Left lung (tissue), 10 donors: ENCODE results near the gene AHDC1. TPM values are rescaled to one million over a fixed set of nuclear protein-coding genes. Genes with fewer than 3 reads are reported as not detected.
"Not testable (repeated sequence)": the region's sequence is repeated elsewhere in the genome, so short reads cannot be mapped to it uniquely, and the experiment has no call there.

Source experiments
- ATAC-seq: fragments of 200-7000 bp; cut with Tn5 transposase; one replicate; pipeline ENCODE4 v1.9.1; 2020; ENCODE audit warnings: moderate library complexity
- DNase-seq, 4 donors: peaks; one replicate each; pipeline ENCODE4 v3.0.0-alpha.2; 2013 to 2020
- H3K27ac ChIP-seq, 2 donors: fragments of 200-600 bp; sonication (generic) in 1 of 2; one replicate each; pipeline versions ENCODE4 v1.5.0 to v1.8.0; 2020 to 2021
- H3K27me3 ChIP-seq, 2 donors: fragments of 200-600 bp; sonication (generic) in 1 of 2; one replicate each; pipeline versions ENCODE4 v1.5.0 to v1.8.0; 2020 to 2021
- H3K36me3 ChIP-seq, 2 donors: fragments of 200-600 bp; sonication (generic) in 1 of 2; one replicate each; pipeline versions ENCODE4 v1.5.0 to v1.8.0; 2020 to 2021
- H3K4me1 ChIP-seq, 2 donors: fragments of 200-600 bp; one replicate each; pipeline ENCODE4 v1.8.0; 2021
- H3K4me3 ChIP-seq, 2 donors: fragments of 200-600 bp; sonication (generic) in 1 of 2; one replicate each; pipeline versions ENCODE4 v1.5.0 to v1.8.0; 2020 to 2021; ENCODE audit warnings: mild to moderate bottlenecking in 1 of 2
- H3K9me3 ChIP-seq, 2 donors: fragments of 200-600 bp; sonication (generic) in 1 of 2; one replicate each; pipeline versions ENCODE4 v1.5.0 to v1.8.0; 2020 to 2021
- intact Hi-C, 2 donors: fragments of 100-400 bp; cut with DNase I; formaldehyde crosslinking; loops; one replicate each; pipeline versions ENCODE4 v1.11.2 to v1.14.2; 2022
- polyA plus RNA-seq, 6 donors: library from polyadenylated mRNA; unstranded; fragments of 120-200 nt; gene quantifications; one replicate each; pipeline ENCODE4 v1.2.1, GENCODE V29; 2013; ENCODE audit not compliant: insufficient read length in 6 of 6
- total RNA-seq, 2 donors: library from RNA; stranded (reverse); fragmentation: NEBNext Ultra II Directional; extraction: Animal tissue kit (Norgen Biotek cat#: 25700); gene quantifications; one replicate each; pipeline ENCODE4 v1.2.1, GENCODE V29; 2021
- TF ChIP-seq, protein P1 (sequence below), 2 donors: fragments of 200-600 bp; sonication (generic) in 1 of 2; IDR thresholded peaks; one replicate each; pipeline versions ENCODE4 v1.5.0 to v1.8.0; 2021; ENCODE audit warnings: antibody characterized with exemption in 2 of 2
- donor health status: DM: no; HTN: yes; CAD: no.
- donor health status: DM: no; HTN: no; CAD: no.

Gene AHDC1
- total and polyA plus RNA-seq, 8 donors, result 32.2 to 48.8 (median 41.2) TPM

DNA sequence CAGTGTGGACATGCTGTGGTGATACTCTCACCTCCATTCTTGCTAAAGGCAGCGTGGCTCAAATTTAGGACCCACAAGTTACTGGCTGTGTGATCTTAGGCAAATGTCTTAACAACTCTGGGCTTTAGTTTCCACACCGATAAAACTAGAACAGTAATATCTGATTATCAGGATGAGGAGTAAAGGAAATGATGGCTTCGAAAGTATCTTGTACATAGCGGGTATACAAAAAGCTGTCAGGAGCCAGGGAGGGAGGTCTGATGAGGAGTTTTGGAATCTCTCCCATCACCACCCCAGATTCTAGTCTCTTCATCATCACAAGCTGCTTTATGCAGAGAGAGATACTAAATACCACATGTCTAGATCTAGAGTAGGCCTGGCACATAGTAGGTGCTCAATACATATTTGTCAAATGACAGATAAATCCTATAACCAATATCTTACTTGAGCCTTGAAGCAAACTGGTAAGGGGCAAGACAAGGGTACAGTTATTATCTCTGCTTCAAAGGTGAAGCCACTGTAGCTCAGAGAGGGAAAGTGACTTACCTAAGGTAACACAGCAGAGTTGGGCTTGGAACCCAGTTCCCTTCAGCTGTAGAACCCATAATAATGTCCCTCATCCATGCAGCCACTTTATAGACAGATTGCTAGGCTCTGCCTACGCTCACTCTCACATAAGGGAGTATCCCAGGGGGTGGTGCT lies 40.6 kb upstream of the AHDC1 start:
- Histone ChIP-seq H3K27me3 (no peaks in the 10 kb centered on the region), H3K36me3 (no peaks in the 10 kb centered on the region), H3K4me1 (peaks cover 0 to 30% of the 10 kb centered on the region in 2 donors), H3K4me3 (no peak overlapping the region), H3K27ac (no peak overlapping the region), H3K9me3 (no peaks in the 10 kb centered on the region)
- TF ChIP-seq, protein P1, sequence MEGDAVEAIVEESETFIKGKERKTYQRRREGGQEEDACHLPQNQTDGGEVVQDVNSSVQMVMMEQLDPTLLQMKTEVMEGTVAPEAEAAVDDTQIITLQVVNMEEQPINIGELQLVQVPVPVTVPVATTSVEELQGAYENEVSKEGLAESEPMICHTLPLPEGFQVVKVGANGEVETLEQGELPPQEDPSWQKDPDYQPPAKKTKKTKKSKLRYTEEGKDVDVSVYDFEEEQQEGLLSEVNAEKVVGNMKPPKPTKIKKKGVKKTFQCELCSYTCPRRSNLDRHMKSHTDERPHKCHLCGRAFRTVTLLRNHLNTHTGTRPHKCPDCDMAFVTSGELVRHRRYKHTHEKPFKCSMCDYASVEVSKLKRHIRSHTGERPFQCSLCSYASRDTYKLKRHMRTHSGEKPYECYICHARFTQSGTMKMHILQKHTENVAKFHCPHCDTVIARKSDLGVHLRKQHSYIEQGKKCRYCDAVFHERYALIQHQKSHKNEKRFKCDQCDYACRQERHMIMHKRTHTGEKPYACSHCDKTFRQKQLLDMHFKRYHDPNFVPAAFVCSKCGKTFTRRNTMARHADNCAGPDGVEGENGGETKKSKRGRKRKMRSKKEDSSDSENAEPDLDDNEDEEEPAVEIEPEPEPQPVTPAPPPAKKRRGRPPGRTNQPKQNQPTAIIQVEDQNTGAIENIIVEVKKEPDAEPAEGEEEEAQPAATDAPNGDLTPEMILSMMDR (IDR thresholded peaks at IDR 0.05), result no peak
- DNase-seq (no peak), ATAC-seq (no peak)
- intact Hi-C loops, result no loop called here

DNA sequence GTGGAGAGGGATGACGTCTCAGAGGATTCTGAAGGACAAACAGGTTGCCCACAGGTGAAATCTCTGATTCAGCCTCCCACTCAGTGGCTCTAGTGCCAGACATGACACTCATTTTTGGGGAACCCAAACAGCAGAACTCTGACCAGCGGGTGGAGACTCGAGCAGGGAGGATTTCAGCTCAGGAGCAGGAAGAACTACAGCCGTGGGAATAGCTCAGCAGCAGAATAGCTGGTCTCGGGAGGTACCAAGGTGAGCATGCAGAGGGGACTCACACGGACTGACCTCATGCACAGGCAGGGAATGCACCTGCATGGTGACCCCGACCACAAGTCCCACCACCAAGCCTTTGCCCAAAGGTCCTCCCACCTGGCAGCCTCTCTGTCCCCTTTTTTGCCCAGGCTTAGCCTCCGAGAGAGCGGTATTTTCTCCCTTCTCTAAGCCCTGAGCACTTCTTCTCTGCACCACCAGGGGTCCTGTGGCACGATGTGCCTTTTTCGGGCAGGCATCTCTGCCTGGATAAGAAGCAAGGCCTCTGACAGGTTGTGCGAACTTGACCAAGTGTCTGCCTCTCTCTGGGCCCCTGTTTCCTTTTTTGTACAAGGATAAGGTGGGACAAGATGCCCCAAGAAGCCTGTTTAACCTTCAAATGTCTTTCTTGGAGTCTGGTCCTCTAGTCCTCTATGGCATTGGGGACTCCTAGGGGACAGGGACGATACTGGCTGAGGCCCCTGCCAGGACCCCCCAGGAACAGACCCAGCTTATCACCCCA lies 39.8 kb upstream of the AHDC1 start:
- intact Hi-C loops, result no loop called here
- Histone ChIP-seq H3K36me3 (no peaks in the 10 kb centered on the region), H3K4me1 (peaks cover 0 to 23% of the 10 kb centered on the region in 2 donors), H3K27me3 (no peaks in the 10 kb centered on the region), H3K4me3 (no peak overlapping the region), H3K27ac (no peak overlapping the region), H3K9me3 (no peaks in the 10 kb centered on the region)
- DNase-seq (peak in 2 of 4 donors; percentile 51 to 74), ATAC-seq (peak; percentile 88)
- TF ChIP-seq, protein P1 (IDR thresholded peaks at IDR 0.05), result peak; percentile 61 to 81

DNA sequence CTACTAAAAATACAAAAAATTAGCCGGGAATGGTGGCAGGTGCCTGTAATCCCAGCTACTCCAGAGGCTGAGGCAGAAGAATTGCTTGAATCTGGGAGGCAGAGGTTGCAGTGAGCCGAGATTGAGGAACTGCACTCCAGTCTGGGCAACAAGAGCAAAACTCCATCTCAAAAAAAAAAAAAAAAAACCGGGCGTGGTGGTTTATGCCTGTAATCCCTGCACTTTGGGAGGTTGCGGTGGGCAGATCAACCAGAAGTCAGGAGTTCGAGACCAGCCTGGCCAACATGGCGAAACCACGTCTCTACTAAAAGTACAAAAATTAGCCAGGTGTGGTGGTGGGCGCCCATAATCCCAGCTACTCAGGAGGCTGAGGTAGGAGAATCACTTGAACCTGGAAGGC lies 36.6 kb upstream of the AHDC1 start:
- H3K27ac ChIP-seq, H3K27me3 ChIP-seq, intact Hi-C loops, H3K36me3 ChIP-seq, H3K9me3 ChIP-seq, ATAC-seq, H3K4me3 ChIP-seq: not testable (repeated sequence)
- peak in 1 of 4 donors; percentile 5 for DNase-seq
- peaks cover 0 to 27% of the 10 kb centered on the region in 2 donors for H3K4me1 ChIP-seq

DNA sequence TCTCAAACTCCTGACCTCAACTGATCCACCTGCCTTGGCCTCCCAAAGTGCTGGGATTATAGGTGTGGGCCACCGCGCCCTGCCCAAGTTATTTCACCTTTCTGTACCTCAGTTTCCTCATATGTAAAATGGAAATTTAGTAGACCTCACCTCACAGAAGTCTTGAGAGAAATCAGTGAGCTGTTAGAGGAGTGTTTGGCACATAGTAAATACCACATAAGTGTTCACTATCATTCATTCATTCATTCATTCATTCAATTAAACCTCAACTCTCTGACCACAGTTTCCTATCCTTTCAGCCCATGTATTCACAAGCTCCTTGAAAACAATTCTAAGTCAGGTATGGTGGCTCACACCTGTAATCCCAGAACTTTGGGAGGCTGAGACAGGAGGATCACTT lies 34.9 kb upstream of the AHDC1 start:
- ATAC-seq, result no peak
- no peaks in the 10 kb centered on the region for H3K9me3 ChIP-seq
- no peaks in the 10 kb centered on the region for H3K36me3 ChIP-seq
- peaks cover 0 to 37% of the 10 kb centered on the region in 2 donors for H3K4me1 ChIP-seq
- intact Hi-C loops, result no loop called here
- TF ChIP-seq, protein P1 (IDR thresholded peaks at IDR 0.05), result no peak
- DNase-seq, result peak in 1 of 4 donors; percentile 3
- peaks cover 0 to 13% of the 10 kb centered on the region in 2 donors for H3K27me3 ChIP-seq
- H3K4me3 ChIP-seq, result no peak overlapping the region
- no peak overlapping the region for H3K27ac ChIP-seq

DNA sequence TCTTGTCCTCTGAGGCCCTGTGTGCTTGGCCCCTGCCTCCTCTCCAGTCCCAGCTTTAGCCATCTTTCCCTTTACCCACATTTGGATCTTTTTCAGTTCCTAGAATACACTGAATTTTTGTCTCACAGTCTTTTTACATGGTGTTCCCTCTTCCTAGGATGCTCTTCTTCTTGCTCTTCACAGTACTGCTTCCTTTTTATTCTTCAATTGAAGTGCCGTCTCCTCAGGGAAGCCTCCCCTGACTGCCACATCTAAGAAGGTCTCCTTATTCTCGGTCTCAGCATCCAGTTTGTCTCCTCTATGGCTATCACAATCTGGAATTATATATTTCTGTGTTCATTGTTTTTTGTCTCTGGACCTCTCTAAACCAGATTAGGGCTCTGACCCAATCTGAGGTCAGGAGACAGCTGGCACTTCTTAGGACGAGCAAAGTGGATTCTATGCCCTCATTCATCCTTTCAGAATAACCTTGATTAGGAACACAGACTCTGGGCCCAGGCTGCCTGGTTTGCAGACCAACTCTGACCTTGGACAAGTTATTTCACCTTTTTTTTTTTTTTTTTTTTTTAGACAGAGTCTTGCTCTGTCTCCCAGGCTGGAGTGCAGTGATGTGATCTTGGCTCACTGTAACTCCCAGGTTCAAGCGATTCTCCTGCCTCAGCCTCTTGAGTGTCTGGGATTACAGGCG lies 34.2 kb upstream of the AHDC1 start:
- DNase-seq (peak in 1 of 4 donors; percentile 8), ATAC-seq (no peak)
- peaks cover 0 to 14% of the 10 kb centered on the region in 2 donors for H3K27me3 ChIP-seq
- H3K36me3 ChIP-seq, result no peaks in the 10 kb centered on the region
- intact Hi-C loops, result no loop called here
- TF ChIP-seq, protein P1 (IDR thresholded peaks at IDR 0.05), result no peak
- H3K27ac ChIP-seq, result no peak overlapping the region
- no peak overlapping the region for H3K4me3 ChIP-seq
- peaks cover 0 to 37% of the 10 kb centered on the region in 2 donors for H3K4me1 ChIP-seq
- H3K9me3 ChIP-seq, result no peaks in the 10 kb centered on the region
